Activated CD4-positive, alpha-beta T cell treated with anti-CD3 and anti-CD28 coated beads for 36 hours (primary cell): Measurements from ENCODE around the gene ZBTB46. TPM values are rescaled to one million over a fixed set of nuclear protein-coding genes. Genes with fewer than 3 reads are reported as not detected.
"Not testable (repeated sequence)": the region's sequence is repeated elsewhere in the genome, so short reads cannot be mapped to it uniquely, and the experiment has no call there.

ENCODE experiments used
- ATAC-seq: fragments of 200-7000 bp; cut with Tn5 transposase; one replicate; pipeline ENCODE4 v1.10.0; 2021; ENCODE audit warnings: mild to moderate bottlenecking, moderate library complexity
- CTCF ChIA-PET: fragments of 350-600 bp; sonication (Branson Sonifier 250); formaldehyde crosslinking; loops from one replicate; lab custom pipeline; 2021; ENCODE audit warnings: antibody characterized with exemption; lab: Charles Lee
- POLR2A ChIA-PET: fragments of 350-600 bp; sonication (Branson Sonifier 250); formaldehyde crosslinking; loops from one replicate; lab custom pipeline; 2021; ENCODE audit warnings: antibody characterized with exemption, inconsistent platforms; lab: Charles Lee
- DNase-seq: peaks from one replicate; pipeline ENCODE4 v3.0.0-alpha.2; 2020
- H3K27ac Mint-ChIP-seq: one replicate; pipeline ENCODE4 v1.8.0; 2021; ENCODE audit warnings: mixed read lengths
- H3K27me3 Mint-ChIP-seq: one replicate; pipeline ENCODE4 v1.8.0; 2021; ENCODE audit warnings: mixed read lengths
- H3K36me3 Mint-ChIP-seq: one replicate; pipeline ENCODE4 v1.8.0; 2021; ENCODE audit warnings: low read depth, mixed read lengths
- H3K4me1 Mint-ChIP-seq: one replicate; pipeline ENCODE4 v1.8.0; 2021; ENCODE audit warnings: mixed read lengths
- H3K4me3 Mint-ChIP-seq: one replicate; pipeline ENCODE4 v1.8.0; 2021; ENCODE audit warnings: mild to moderate bottlenecking, moderate library complexity, mixed read lengths
- H3K9me3 Mint-ChIP-seq: one replicate; pipeline ENCODE4 v1.8.0; 2021; ENCODE audit warnings: low read depth, mixed read lengths
- intact Hi-C, 2 experiments: fragments of 100-400 bp; cut with DNase I in 1 of 2; cut with micrococcal nuclease in 1 of 2; formaldehyde crosslinking; loops; one replicate each; pipeline versions ENCODE4 v1.14.2 to v1.15.1; 2022 to 2024; cut with DNase I, micrococcal nuclease
- total RNA-seq, 2 experiments: library from RNA; stranded (reverse); gene quantifications; one replicate each; pipeline ENCODE4 v1.2.3, GENCODE V29; 2021

Gene ZBTB46
- total RNA-seq, 2 experiments from 2014 or later = 0.88 to 1.3 TPM

DNA sequence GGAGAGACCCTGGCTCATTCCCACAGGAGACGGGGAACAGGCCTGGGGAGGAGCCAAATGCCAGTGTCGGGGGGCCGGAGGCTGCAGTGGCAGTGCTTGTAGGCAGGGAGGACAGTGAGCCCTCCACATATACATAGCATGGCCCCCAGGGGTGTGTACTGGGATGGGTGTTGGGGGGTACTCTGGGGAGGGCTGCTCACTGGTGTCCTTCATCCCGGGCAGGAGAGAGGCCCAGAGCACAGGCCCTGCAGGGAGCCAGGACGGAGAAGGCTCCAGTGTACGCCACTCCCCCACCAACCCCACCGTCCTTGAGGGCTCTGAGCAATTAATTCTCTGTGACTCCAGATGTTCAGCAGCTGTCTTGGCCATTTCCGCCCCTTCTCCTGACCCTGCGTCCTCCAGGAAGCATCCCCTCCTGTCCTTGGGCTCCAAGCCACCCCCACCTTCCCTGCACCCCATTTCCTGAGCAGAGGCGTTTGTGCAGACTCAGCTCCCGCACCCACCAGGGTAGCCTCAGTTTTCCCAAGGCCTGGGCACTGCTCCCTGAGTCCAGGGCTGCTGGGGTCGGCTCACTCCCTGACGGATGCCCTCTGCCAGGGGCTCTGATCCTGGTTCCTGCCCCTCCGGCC lies 26.8 kb upstream of the ZBTB46 start:
- intact Hi-C loops = no loop called here
- CTCF ChIA-PET = interaction anchor here (0.6 kb wide), 1 partner anchor 90 kb away, joined by 4 read pairs; no protein-coding TSS in a partner anchor
- H3K9me3 Mint-ChIP-seq = no peaks in the 10 kb centered on the region
- POLR2A ChIA-PET = no interaction called here
- H3K27ac Mint-ChIP-seq = no peak overlapping the region
- peaks cover 25% of the 10 kb centered on the region for H3K4me1 Mint-ChIP-seq
- DNase-seq (no peak), ATAC-seq (no peak)
- H3K27me3 Mint-ChIP-seq = no peaks in the 10 kb centered on the region
- no peak overlapping the region for H3K4me3 Mint-ChIP-seq
- peaks cover 10% of the 10 kb centered on the region for H3K36me3 Mint-ChIP-seq

GRCh38 chr20:63856098-63856511 lies 25.0 kb upstream of the ZBTB46 start:
- no peak overlapping the region for H3K4me3 Mint-ChIP-seq
- no peaks in the 10 kb centered on the region for H3K9me3 Mint-ChIP-seq
- no peak overlapping the region for H3K27ac Mint-ChIP-seq
- peaks cover 33% of the 10 kb centered on the region for H3K4me1 Mint-ChIP-seq
- no peak for ATAC-seq
- no peak for DNase-seq
- POLR2A ChIA-PET = no interaction called here
- peaks cover 6% of the 10 kb centered on the region for H3K36me3 Mint-ChIP-seq
- peaks cover 4% of the 10 kb centered on the region for H3K27me3 Mint-ChIP-seq
- intact Hi-C loops = no loop called here
- CTCF ChIA-PET = no interaction called here

DNA sequence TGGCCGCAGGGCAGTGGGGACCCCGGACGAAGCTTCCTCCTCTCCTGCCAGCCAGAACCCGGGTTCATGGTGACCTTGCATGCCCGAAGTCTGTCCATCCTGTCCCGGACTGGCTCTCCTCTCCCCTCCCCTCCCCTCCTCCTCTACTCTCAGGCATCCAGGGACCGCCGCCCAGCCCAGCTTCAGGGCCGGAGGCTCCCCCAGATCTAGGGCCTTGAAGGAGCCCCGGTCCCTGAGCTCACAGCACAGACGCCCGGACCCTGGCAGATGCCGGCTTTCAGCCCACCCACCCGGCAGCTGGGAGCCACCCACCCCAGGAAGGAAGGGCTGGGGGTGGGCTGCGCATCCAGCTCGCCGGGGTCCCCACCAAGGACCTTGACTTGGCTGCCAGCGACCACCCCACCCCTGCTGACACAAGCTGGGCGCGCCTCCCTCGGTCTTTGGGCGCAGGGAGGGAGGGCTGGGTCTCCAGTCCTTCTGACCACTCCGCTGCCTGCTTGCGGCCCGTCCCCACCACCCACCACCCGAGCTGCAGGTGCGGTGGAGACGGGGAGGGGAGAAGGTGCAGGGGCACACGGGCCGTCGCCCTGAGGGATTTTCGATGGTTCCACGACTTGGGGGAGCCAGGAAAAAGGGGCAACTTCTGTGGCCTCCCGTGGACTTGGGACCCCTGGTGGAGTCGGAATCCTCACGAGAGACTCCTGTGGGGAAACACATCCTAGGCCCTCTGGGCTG lies 24.5 kb upstream of the ZBTB46 start:
- ChIA-PET POLR2A (no interaction called here), CTCF (no interaction called here)
- Mint-ChIP-seq H3K4me3 (no peak overlapping the region), H3K27me3 (peaks cover 9% of the 10 kb centered on the region), H3K36me3 (peaks cover 1% of the 10 kb centered on the region), H3K27ac (no peak overlapping the region), H3K4me1 (peaks cover 38% of the 10 kb centered on the region), H3K9me3 (no peaks in the 10 kb centered on the region)
- ATAC-seq = no peak
- intact Hi-C loops = no loop called here
- no peak for DNase-seq

DNA sequence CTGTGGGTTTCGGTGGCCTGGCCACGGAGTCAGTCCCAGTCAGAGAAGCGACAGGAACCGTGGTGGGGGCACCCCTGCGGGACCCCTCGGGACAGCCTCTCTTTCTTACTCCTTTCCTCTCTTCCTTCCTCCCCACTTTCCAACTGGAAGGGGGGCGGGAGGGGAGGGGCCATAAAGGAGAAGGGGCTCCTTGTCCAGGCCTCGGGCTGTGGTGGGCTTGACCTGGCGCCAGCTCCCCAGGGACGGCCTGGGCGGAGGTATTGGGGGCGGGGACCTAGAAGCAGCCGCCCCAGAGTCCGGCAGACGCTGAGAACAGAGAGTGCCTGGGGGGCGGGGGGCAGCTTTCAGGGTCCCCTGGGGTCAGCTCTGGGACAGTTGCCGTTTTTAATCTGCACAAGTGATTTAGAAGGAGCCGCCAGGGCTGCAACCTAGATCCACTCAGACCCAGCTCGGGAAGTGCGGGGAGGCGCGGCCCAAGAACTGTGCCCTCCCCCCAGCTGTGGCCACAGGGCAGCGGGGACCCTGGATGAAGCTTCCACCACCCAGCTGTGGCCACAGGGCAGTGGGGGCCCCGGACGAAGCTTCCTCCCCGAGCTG lies 23.8 kb upstream of the ZBTB46 start:
- H3K9me3 Mint-ChIP-seq = no peaks in the 10 kb centered on the region
- H3K27ac Mint-ChIP-seq = no peak overlapping the region
- no peak overlapping the region for H3K4me3 Mint-ChIP-seq
- ATAC-seq = no peak
- intact Hi-C loops = no loop called here
- CTCF ChIA-PET = no interaction called here
- DNase-seq = no peak
- peaks cover 41% of the 10 kb centered on the region for H3K4me1 Mint-ChIP-seq
- POLR2A ChIA-PET = interaction anchor here (0.6 kb wide), 1 partner anchor 139 kb away, joined by 5 read pairs; no protein-coding TSS in a partner anchor
- peaks cover 11% of the 10 kb centered on the region for H3K27me3 Mint-ChIP-seq
- no peaks in the 10 kb centered on the region for H3K36me3 Mint-ChIP-seq

DNA sequence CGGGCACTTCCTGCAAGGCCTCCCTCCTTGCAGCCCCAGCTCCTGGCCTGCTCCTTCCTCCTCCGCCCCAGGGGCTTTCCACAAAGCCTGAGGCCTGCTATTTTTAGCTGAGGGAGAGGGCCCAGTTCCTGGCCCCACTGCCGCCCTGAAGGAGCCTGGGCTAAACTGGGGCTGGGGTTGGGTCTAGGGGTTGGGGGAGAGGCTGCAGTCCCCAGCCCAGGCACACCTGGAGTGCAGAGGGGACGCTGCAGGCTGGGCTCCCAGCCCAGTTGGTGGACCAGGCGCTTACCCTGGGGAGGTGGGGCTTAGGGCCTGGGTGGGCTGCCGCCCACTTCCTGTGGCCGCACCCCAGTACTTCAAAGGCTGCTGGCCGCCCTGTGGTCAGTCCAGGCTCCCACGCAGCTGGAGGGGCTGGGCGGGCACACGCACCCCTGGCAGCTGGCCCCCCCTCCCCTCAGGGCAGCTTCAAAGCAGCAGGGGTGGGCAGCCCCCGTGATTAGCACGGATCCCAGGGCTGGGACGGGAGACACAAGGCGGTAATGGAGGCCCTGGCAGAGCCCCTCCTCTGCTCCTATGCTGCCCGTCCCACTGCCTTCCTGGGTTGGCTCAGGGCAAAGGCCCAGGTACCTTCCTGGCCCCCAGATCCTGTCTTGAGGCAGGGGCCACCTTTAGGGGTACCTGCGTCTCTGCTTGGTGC lies 23.2 kb upstream of the ZBTB46 start:
- no peak for ATAC-seq
- DNase-seq = no peak
- Mint-ChIP-seq H3K27me3 (peaks cover 11% of the 10 kb centered on the region), H3K27ac (no peak overlapping the region), H3K4me3 (no peak overlapping the region), H3K36me3 (no peaks in the 10 kb centered on the region), H3K4me1 (peaks cover 37% of the 10 kb centered on the region), H3K9me3 (no peaks in the 10 kb centered on the region)
- POLR2A ChIA-PET = interaction anchor here (0.5 to 1.0 kb wide), 3 partner anchors 11 to 138 kb away, joined by 3 to 5 read pairs (median 4); partner anchors contain the start of gene TPD52L2
- CTCF ChIA-PET = interaction anchor here (1.1 kb wide), 1 partner anchor 11 kb away, joined by 3 read pairs; the partner anchor contains the start of gene TPD52L2
- intact Hi-C loops = no loop called here

- Mint-ChIP-seq H3K27me3 (peaks cover 13% of the 10 kb centered on the region), H3K4me1 (peaks cover 32% of the 10 kb centered on the region)
- ATAC-seq, H3K9me3 Mint-ChIP-seq, H3K27ac Mint-ChIP-seq, DNase-seq, H3K36me3 Mint-ChIP-seq, intact Hi-C loops, H3K4me3 Mint-ChIP-seq: not testable (repeated sequence)
- POLR2A ChIA-PET = interaction anchor here (0.5 to 1.0 kb wide), 2 partner anchors 11 to 132 kb away, joined by 3 to 4 read pairs; partner anchors contain the start of gene TPD52L2
- CTCF ChIA-PET = interaction anchor here (1.1 kb wide), 1 partner anchor 12 kb away, joined by 3 read pairs; the partner anchor contains the start of gene TPD52L2
Observed at GRCh38 chr20:63853733-63854068, 22.6 kb upstream of the ZBTB46 start.

- H3K9me3 Mint-ChIP-seq, DNase-seq, H3K27ac Mint-ChIP-seq, H3K4me3 Mint-ChIP-seq, POLR2A ChIA-PET, CTCF ChIA-PET, H3K36me3 Mint-ChIP-seq, intact Hi-C loops, ATAC-seq: not testable (repeated sequence)
- H3K4me1 Mint-ChIP-seq = peaks cover 16% of the 10 kb centered on the region
- peaks cover 13% of the 10 kb centered on the region for H3K27me3 Mint-ChIP-seq
Observed at GRCh38 chr20:63851548-63851943, 20.5 kb upstream of the ZBTB46 start.

GRCh38 chr20:63850689-63851547 lies 19.9 kb upstream of the ZBTB46 start:
- ChIA-PET POLR2A (no interaction called here), CTCF (interaction anchor here (1.0 kb wide), 1 partner anchor 13 kb away, joined by 3 read pairs; no protein-coding TSS in a partner anchor)
- intact Hi-C loops = loop anchor here in 1 of 2 experiments (1.0 kb wide), 1 partner anchor 22 kb away; no protein-coding TSS in a partner anchor
- ATAC-seq (peak; percentile 92), DNase-seq (peak; percentile 86)
- peaks cover 15% of the 10 kb centered on the region for H3K27me3 Mint-ChIP-seq
- peaks cover 16% of the 10 kb centered on the region for H3K4me1 Mint-ChIP-seq
- H3K27ac Mint-ChIP-seq = no peak overlapping the region
- no peaks in the 10 kb centered on the region for H3K36me3 Mint-ChIP-seq
- H3K9me3 Mint-ChIP-seq = no peaks in the 10 kb centered on the region
- no peak overlapping the region for H3K4me3 Mint-ChIP-seq

GRCh38 chr20:63848003-63848911 lies 17.2 kb upstream of the ZBTB46 start:
- Mint-ChIP-seq H3K27me3 (peaks cover 29% of the 10 kb centered on the region), H3K4me1 (peaks cover 16% of the 10 kb centered on the region), H3K27ac (no peak overlapping the region), H3K36me3 (no peaks in the 10 kb centered on the region), H3K4me3 (no peak overlapping the region), H3K9me3 (no peaks in the 10 kb centered on the region)
- CTCF ChIA-PET = interaction anchor here (0.5 kb wide), 1 partner anchor 211 kb away, joined by 3 read pairs; no protein-coding TSS in a partner anchor
- POLR2A ChIA-PET = no interaction called here
- ATAC-seq (no peak), DNase-seq (no peak)
- intact Hi-C loops = no loop called here
